HG02610 (cell line): ENCODE results near the gene RORC.
"Not testable (repeated sequence)": the region's sequence is repeated elsewhere in the genome, so short reads cannot be mapped to it uniquely, and the experiment has no call there.

Experiments
- ATAC-seq: cut with Tn5 transposase; IDR thresholded peaks from one replicate; pipeline ENCODE4 v1.9.1; 2021; ENCODE audit warnings: mild to moderate bottlenecking, moderate library complexity; ENCODE audit not compliant: unreplicated experiment

RORC gene

GRCh38 chr1:151780736-151781135, 50.9 kb downstream of the RORC start:
- not testable (repeated sequence) for ATAC-seq

- no peak for ATAC-seq
Measured at GRCh38 chr1:151779852-151780251, 51.8 kb downstream of the RORC start.

- no peak for ATAC-seq
Measured at GRCh38 chr1:151777317-151777716, 54.3 kb downstream of the RORC start.

- ATAC-seq, result no peak
Measured at GRCh38 chr1:151776665-151777062, 54.9 kb downstream of the RORC start.

GRCh38 chr1:151775894-151776664, 55.5 kb downstream of the RORC start:
- ATAC-seq, result no peak

GRCh38 chr1:151774256-151774922, 57.2 kb downstream of the RORC start:
- no peak for ATAC-seq

GRCh38 chr1:151773702-151774101, 57.9 kb downstream of the RORC start:
- ATAC-seq, result no peak

- ATAC-seq, result not testable (repeated sequence)
Measured at GRCh38 chr1:151769270-151769669, 62.3 kb downstream of the RORC start.

- ATAC-seq, result not testable (repeated sequence)
Measured at GRCh38 chr1:151768351-151769066, 63.1 kb downstream of the RORC start.

GRCh38 chr1:151763990-151764389, 67.6 kb downstream of the RORC start:
- no peak for ATAC-seq

- peak; percentile 96 for ATAC-seq
Measured at GRCh38 chr1:151762941-151763921, 68.4 kb downstream of the RORC start, which contains the start of gene MRPL9. Gene MRPL9 (minus strand): TSS chr1:151763496. CDS start chr1:151763479, 17 bp downstream.

- ATAC-seq, result no peak
Measured at GRCh38 chr1:151760597-151761385, 70.8 kb downstream of the RORC start.

GRCh38 chr1:151759241-151759640, 72.4 kb downstream of the RORC start:
- no peak for ATAC-seq

- ATAC-seq, result no peak
Measured at GRCh38 chr1:151756291-151756690, 75.3 kb downstream of the RORC start.
